HG03064 (cell line): ENCODE measurements around the gene SLC14A1.
"Not testable (repeated sequence)": the region's sequence is repeated elsewhere in the genome, so short reads cannot be mapped to it uniquely, and the experiment has no call there.

Experiments
- ATAC-seq: cut with Tn5 transposase; IDR thresholded peaks from one replicate; pipeline ENCODE4 v1.9.1; 2021; ENCODE audit warnings: low read depth; ENCODE audit not compliant: unreplicated experiment

Gene SLC14A1

DNA sequence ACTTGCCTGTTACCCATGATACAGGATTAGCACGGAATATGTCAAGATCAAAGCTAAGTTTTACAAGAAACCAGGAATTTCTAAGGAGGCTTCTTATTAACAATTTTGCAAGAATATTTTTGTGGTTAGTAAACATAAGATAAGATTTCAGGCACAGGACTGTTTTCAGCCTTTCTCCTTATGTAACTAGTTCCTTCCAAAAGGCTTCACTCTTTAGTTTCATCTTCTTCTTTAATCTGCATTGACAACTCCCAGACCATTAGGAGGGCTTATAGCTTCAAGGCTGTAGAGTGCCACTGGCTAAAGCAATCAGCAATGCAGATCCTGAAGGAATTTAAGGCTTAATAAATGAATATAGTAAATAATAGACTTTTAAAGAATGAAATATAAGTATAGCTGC is 29.3 kb downstream of the SLC14A1 start:
- no peak for ATAC-seq

GRCh38 chr18:45755934-45756333 is 32.0 kb downstream of the SLC14A1 start:
- no peak for ATAC-seq

- no peak for ATAC-seq
Measured at GRCh38 chr18:45757005-45757404, 33.0 kb downstream of the SLC14A1 start.

DNA sequence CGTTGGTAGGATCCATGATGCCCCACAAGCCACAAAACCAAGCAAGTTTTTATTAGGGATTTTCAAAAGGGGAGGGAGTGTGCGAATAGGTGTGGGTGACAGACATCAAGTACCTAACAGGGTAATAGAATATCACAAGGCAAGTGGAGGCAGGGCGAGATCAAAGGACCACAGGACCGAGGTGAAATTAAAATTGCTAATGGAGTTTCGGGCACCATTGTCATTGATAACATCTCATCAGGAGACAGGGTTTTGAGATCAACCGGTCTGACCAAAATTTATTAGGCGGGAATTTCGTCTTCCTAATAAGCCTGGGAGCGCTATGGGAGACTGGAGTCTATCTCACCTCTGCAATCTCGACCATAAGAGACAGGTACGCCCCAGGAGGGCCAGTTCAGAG is 33.7 kb downstream of the SLC14A1 start:
- ATAC-seq, result not testable (repeated sequence)

DNA sequence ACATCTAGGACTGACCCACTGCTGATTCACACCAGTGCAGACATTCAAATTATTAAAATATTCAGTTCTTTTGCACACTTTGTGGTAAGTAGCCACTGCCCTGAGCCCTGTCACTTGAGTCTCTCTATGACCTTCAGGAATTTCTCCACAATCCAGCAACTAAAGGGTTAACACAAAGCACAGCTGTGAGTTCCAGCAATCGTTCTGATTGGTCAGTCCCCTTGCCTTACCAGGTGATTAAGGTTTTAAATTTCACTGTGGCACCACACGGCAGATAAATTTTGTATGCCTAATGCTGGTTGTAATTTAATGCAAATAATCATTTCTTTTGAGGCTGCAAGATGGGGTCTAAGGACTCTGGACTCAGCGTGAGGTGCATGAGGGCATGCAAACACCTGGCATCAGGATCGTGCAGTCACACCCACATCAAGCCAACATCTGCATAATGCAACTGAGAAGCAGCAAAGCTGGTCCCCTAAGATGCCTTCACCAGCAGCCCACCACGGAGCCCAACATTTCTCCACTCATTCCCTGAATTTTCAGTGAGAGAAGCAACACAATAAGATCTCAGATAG is 36.6 kb downstream of the SLC14A1 start:
- no peak for ATAC-seq

GRCh38 chr18:45761512-45762114 is 37.6 kb downstream of the SLC14A1 start:
- ATAC-seq, result no peak

DNA sequence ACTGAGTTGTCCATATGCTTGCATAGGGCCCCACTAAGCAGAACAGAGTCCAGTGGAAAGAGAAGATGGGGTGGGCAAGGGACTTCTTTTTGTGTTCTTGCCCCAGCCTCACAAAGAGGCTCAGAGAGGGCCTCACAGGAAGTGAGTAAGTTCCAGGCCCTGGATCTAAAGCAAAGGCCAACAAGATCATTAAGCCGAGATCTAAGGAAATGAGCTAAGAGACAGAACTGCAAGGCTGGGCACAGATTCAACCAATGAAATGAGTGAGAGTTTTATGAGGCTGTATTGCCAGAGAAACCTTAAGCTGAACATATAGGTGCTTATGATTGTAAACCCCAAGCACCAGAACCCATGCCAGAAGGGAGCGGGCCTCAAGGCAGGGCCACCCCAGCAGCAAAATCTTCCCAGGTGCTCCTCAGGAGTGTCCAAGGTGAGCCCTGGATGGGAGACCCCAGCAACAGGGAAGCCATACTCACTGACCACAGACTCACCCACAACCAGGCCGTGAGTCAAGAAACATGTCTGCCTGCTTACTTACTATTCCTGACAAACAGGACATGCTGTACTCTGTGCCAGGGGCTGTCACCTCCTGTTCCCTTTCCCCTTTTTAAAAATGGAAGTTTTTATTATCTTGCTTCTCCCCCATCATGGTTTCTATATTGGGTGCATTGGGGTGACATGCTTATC is 40.2 kb downstream of the SLC14A1 start:
- no peak for ATAC-seq

GRCh38 chr18:45765796-45766195 is 41.8 kb downstream of the SLC14A1 start:
- no peak for ATAC-seq

- no peak for ATAC-seq
Measured at GRCh38 chr18:45771587-45772480, 47.9 kb downstream of the SLC14A1 start.

DNA sequence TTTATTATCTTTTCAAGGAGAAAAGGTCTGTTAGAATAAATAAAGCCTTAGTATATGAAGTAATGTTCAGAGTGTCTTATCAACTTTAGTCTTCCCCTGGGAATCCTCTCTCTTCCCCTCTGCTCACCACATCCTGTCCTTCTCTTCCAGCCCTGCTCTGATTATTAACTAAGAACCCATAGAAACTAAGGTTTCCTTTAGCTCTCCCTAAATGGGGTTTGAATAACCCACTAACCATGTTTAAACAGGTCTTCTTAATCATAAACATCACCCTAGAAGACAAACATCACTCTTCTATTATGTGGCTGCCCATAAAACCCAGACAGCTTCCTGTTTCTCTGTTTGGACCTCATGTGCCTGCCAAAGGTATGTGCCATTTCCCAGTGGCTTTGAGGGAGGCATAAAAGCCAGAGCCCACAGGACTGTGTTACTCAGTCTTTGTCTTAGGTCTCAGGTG is 50.1 kb downstream of the SLC14A1 start:
- peak; percentile 73 for ATAC-seq

GRCh38 chr18:45775241-45775676 is 51.3 kb downstream of the SLC14A1 start:
- no peak for ATAC-seq

DNA sequence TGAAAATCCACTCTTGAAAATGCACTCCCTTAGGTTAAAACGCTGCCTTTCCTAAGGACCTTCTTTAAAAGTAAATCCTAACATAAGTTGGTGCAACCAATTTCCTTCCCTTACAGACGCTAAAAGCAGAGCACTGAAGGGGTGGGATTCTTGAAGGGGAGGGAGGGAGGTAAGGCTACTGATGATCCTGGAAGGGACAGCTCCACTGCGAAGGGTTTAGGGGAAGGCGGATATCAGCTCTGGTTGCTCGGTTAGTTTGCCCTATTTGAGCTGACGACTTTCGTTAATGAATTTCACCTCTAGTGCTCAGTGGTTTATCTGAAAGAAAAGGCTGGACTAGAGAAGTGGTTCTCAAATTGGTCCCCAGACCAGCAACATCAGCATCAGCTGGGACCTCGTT is 51.8 kb downstream of the SLC14A1 start:
- no peak for ATAC-seq

DNA sequence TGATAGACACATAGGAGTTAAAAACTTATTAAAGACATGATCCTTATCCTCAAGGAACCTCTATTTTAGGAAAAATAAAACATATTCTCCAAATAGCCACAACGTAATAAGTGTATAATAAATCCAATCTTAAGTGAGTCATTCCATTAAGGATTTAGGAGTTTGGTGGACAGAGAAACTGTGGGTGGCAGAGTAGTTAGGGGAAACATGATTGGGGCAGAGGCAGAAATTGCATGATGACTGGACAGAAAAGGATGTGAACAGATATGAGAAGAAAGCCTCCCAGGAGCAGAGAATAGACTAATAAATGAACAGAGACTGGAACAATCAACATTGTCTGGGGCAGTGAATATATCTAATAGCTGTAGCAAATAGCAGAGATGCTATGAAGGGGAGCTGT is 53.4 kb downstream of the SLC14A1 start:
- no peak for ATAC-seq

DNA sequence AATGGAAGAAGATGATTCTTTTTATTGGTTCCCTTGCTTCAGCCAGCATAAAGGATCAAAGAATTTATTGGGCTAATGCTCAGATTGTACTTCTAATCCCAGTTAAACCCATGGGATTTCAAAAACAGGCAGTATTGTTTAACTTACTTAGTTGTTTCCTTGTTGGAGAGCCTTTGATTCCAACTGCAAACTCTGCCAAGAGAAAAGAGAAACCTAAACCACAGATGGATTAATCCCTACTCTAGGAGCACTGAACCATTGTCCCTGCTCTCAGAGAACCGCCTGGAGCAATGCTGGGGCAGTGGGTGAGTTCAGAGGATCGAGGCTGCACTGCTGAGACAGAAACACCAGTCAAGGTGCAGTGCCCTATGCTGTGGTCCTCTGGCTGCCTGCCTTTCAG is 56.6 kb downstream of the SLC14A1 start:
- ATAC-seq, result no peak

GRCh38 chr18:45782662-45783061 is 58.7 kb downstream of the SLC14A1 start:
- ATAC-seq, result no peak

- no peak for ATAC-seq
Measured at GRCh38 chr18:45783097-45784075, 59.4 kb downstream of the SLC14A1 start.

GRCh38 chr18:45785134-45785533 is 61.2 kb downstream of the SLC14A1 start:
- no peak for ATAC-seq

GRCh38 chr18:45786941-45787340 is 63.0 kb downstream of the SLC14A1 start:
- ATAC-seq, result no peak

- ATAC-seq, result no peak
Measured at GRCh38 chr18:45787346-45787745, 63.4 kb downstream of the SLC14A1 start.

- ATAC-seq, result no peak
Measured at GRCh38 chr18:45788861-45789260, 64.9 kb downstream of the SLC14A1 start.
